HK-2 (cell line): Measurements from ENCODE around the gene ADAMTS5.

ENCODE experiments used
- DNase-seq: peaks from one replicate; pipeline ENCODE4 v3.0.0-alpha.2; 2018; ENCODE audit not compliant: unreplicated experiment

The ADAMTS5 gene

DNA sequence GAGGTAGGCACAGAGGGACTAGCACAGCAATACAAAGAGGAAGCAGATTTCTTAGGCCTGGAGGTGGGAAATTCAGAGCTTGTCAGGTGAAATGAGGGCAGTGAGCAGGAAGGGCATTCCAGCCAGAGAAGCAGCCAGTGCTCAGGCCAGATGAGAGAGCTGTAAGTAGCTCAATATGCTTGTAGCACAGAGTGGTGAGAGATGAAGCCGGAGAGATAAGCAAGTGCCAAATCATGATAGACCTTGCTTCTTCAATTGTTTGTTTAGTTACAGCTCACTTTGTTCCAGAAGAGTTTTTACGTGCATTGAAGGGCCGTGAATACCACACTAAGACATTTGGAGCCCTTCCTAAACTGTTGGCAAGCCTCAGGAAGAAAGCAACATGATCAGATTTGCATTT lies 79.6 kb downstream of the ADAMTS5 start:
- DNase-seq, result no peak

DNA sequence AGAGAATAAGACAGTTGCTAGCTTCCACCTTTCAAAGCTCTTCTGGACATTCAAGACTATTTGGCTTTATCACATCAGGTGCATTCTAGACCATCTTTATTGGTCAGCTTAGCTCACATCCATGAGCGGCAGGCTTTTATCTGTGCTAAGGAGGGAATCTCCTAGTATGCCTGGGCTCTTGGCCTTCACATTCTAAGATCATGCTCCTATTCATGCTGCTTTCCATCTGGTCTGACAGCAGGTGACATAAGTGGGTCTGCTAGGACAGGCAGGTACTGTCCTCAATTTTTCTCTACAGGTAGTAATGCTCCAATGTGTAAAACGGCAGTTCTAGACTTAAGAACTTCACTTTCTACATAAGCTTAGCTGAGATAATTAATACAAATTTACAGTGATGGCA lies 82.5 kb downstream of the ADAMTS5 start:
- no peak for DNase-seq

DNA sequence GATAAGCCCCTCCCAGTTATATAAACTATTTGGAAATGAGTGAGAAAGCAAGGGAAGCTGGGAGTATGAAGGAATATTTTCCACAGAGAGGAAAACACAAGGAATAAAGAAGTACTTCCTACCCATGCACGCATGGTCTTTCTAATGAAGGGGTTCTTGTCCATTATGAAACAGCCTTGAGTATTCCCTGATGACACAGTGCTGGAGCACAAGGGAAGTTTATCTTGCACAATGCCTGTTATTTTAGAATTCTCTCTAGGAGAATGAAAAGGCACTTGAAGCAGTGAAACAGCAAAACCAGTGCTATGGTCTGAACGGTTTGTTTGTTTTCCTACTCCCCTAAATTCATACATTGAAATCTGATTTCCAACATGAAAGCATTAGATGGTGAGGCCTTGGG lies 83.1 kb downstream of the ADAMTS5 start:
- DNase-seq, result no peak

DNA sequence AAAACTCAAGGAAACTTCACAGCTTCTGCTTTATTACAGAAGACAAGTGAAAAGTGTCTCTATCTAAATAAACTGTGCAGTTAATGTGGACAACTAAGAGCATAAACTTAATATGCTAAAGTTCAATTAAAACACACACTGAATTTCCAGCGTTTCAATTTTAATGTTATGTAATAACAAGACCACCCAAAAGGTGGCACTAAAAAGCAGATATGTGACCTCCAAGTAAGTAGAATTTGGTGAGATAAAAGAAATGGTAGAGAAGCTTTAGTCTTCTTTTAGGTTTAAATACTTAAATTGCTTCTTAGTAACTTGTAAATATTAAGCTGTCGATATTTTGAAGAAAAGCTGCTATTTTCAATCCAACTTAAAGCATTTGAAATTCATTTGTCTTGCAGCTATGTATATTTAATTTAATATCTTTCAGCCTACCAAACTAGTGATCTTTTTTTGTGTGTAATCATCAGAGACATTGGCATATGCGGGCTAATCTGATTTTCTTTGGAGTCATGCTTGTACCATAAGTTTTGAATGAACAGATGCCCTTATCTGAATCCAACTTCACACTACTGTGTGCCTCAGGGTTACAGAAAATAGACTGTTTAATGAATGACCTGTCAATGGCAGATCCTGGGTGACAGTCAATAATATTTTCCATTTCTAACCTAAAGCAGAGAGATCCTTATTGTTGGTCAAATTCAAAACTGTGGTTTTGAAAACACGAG lies 85.2 kb downstream of the ADAMTS5 start:
- no peak for DNase-seq

DNA sequence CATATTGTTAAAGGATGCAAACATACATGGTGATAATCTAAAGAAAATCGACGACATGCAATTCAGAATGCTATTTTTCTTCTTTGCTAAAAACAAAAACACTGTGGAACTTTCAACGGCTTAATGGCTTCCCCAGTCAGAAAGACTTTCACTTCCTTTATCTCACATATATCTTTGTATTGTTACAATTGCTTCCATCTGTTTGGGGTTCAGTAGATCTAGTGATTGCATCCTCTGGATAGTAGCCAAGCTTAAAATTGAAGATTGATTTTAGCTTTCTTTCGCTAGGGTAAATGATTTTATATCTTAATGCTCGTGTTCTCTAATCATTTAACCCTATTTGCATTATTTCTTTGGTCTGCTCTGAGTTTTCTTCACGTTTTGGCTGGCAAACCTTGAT lies 89.9 kb downstream of the ADAMTS5 start:
- no peak for DNase-seq

DNA sequence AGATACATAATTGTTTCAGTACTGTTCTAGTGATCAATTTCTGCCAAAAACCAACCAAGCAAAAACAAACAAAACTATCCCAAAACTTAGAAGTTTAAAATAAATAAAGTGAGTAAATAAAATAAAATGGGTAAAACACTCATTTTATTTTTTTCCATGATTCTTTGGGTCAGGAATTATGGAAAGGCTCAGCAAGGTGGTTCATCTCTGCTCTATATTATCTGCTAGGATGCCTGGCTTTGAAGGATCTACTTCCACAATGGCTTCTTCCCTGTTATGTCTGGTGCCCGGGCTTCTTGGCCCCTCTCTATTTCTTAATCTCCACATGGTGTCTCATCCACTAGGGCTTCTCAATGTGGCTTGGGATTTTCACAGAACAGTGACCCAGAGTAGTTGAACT lies 92.5 kb downstream of the ADAMTS5 start:
- DNase-seq, result no peak
